Measurements from ENCODE around the gene PLCB2.
A peak's percentile ranks its signal among the peaks of the same experiment; 100 is the strongest.

Gene PLCB2

DNA sequence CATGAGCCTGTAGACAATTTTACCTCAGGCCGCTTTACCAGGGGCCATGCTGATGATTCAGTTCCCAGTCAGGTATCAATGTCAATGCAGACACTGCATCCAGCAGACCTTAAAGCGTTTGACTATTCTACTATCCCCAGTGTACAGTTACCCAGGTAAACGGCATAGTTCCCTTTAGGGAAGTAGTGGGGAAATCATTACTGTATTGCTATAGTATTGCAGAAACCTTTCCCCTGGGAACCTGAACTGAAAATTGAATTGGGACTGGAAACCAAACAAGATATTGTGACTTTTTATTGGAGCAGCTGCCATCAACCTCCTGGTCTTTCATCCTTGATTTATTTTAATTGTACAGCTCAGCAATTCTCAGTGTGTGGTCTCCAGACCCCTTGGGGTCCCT, 9.2 kb upstream of the PLCB2 start:
- Histone ChIP-seq H3F3A (ENCODE audit: low read depth) (no peaks in the 10 kb centered on the region), H3K27me3 (ENCODE audit: insufficient read depth, low read length, poor library complexity, severe bottlenecking) (no peaks in the 10 kb centered on the region), H4K20me1 (ENCODE audit: insufficient read depth, low read length, poor library complexity, severe bottlenecking) (no peaks in the 10 kb centered on the region), H3K9me3 (ENCODE audit: insufficient read depth, low read depth, low read length) (no peaks in the 10 kb centered on the region), H3K9me2 (replicated peaks; ENCODE audit: low read depth, low read length) (no peaks in the 10 kb centered on the region), H3K4me2 (ENCODE audit: low read depth, low read length, poor library complexity, severe bottlenecking) (no peak overlapping the region), H2AFZ (ENCODE audit: low read length) (no peak overlapping the region), H3K36me3 (ENCODE audit: insufficient read depth, low read length) (no peaks in the 10 kb centered on the region), H3K4me1 (ENCODE audit: insufficient read depth, low read length, poor library complexity, severe bottlenecking) (peaks cover 22% of the 10 kb centered on the region), H3K4me3 (ENCODE audit: low read length, poor library complexity, severe bottlenecking) (no peak overlapping the region), H3K9ac (ENCODE audit: low read depth, low read length, poor library complexity, severe bottlenecking) (no peak overlapping the region), H3K79me2 (ENCODE audit: insufficient read depth, low read length) (no peaks in the 10 kb centered on the region)
- TF ChIP-seq, protein P1, sequence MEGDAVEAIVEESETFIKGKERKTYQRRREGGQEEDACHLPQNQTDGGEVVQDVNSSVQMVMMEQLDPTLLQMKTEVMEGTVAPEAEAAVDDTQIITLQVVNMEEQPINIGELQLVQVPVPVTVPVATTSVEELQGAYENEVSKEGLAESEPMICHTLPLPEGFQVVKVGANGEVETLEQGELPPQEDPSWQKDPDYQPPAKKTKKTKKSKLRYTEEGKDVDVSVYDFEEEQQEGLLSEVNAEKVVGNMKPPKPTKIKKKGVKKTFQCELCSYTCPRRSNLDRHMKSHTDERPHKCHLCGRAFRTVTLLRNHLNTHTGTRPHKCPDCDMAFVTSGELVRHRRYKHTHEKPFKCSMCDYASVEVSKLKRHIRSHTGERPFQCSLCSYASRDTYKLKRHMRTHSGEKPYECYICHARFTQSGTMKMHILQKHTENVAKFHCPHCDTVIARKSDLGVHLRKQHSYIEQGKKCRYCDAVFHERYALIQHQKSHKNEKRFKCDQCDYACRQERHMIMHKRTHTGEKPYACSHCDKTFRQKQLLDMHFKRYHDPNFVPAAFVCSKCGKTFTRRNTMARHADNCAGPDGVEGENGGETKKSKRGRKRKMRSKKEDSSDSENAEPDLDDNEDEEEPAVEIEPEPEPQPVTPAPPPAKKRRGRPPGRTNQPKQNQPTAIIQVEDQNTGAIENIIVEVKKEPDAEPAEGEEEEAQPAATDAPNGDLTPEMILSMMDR (conservative IDR thresholded peaks at IDR 0.05; ENCODE audit: low read length) = no peak
- no peak for TF ChIP-seq EZH2phosphoT487 (IDR thresholded peaks at IDR 0.05; ENCODE audit: borderline replicate concordance)

DNA sequence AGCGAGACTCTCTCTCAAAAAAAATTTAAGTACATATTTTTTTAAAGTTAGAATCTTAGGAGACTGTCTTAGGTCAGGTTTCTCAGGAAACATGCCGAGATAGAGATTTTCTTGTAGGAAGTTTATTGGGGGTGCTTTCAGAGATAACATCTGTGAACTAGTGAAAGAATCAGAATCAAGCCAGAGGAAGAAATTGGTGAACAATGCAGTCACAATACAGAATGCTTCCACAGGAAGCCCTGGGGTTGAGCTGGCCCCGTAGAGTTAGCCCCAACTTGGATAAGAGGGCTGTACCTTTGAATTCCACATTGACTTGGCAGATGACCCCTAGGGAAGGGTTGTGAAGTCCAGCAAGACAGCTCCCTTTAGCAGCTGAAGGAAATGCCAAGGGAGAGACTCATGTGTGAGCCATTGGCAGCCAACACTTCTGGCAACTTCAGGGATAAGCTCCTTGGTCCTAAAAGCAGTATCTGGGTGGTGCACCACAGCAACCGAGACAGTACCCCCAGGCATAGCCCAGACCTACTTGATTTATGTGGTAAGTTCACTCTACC, 7.1 kb upstream of the PLCB2 start:
- H3K79me2 ChIP-seq (ENCODE audit: insufficient read depth, low read length) = no peaks in the 10 kb centered on the region
- H4K20me1 ChIP-seq (ENCODE audit: insufficient read depth, low read length, poor library complexity, severe bottlenecking) = no peaks in the 10 kb centered on the region
- no peaks in the 10 kb centered on the region for H3K27me3 ChIP-seq (ENCODE audit: insufficient read depth, low read length, poor library complexity, severe bottlenecking)
- H3K9ac ChIP-seq (ENCODE audit: low read depth, low read length, poor library complexity, severe bottlenecking) = no peak overlapping the region
- no peaks in the 10 kb centered on the region for H3K9me3 ChIP-seq (ENCODE audit: insufficient read depth, low read depth, low read length)
- no peak overlapping the region for H2AFZ ChIP-seq (ENCODE audit: low read length)
- H3K9me2 ChIP-seq (replicated peaks; ENCODE audit: low read depth, low read length) = no peaks in the 10 kb centered on the region
- H3K36me3 ChIP-seq (ENCODE audit: insufficient read depth, low read length) = no peaks in the 10 kb centered on the region
- TF ChIP-seq EZH2phosphoT487 (IDR thresholded peaks at IDR 0.05; ENCODE audit: borderline replicate concordance) = no peak
- TF ChIP-seq, protein P1 (conservative IDR thresholded peaks at IDR 0.05; ENCODE audit: low read length) = no peak
- H3K4me1 ChIP-seq (ENCODE audit: insufficient read depth, low read length, poor library complexity, severe bottlenecking) = peaks cover 26% of the 10 kb centered on the region
- H3K4me2 ChIP-seq (ENCODE audit: low read depth, low read length, poor library complexity, severe bottlenecking) = no peak overlapping the region
- H3F3A ChIP-seq (ENCODE audit: low read depth) = no peaks in the 10 kb centered on the region
- no peak overlapping the region for H3K4me3 ChIP-seq (ENCODE audit: low read length, poor library complexity, severe bottlenecking)

GRCh38 chr15:40313531-40314398, 6.0 kb upstream of the PLCB2 start:
- H3K36me3 ChIP-seq (ENCODE audit: insufficient read depth, low read length) = no peaks in the 10 kb centered on the region
- H3F3A ChIP-seq (ENCODE audit: low read depth) = no peaks in the 10 kb centered on the region
- no peaks in the 10 kb centered on the region for H3K27me3 ChIP-seq (ENCODE audit: insufficient read depth, low read length, poor library complexity, severe bottlenecking)
- H3K4me2 ChIP-seq (ENCODE audit: low read depth, low read length, poor library complexity, severe bottlenecking) = peak overlapping the region; percentile 69
- peak overlapping the region; percentile 68; the same call in 1 of the 2 replicates for H2AFZ ChIP-seq (ENCODE audit: low read length)
- peak overlapping the region; percentile 54 for H3K4me3 ChIP-seq (ENCODE audit: low read length, poor library complexity, severe bottlenecking)
- TF ChIP-seq EZH2phosphoT487 (IDR thresholded peaks at IDR 0.05; ENCODE audit: borderline replicate concordance) = no peak
- TF ChIP-seq, protein P1 (conservative IDR thresholded peaks at IDR 0.05; ENCODE audit: low read length) = no peak
- no peaks in the 10 kb centered on the region for H3K9me3 ChIP-seq (ENCODE audit: insufficient read depth, low read depth, low read length)
- peak overlapping the region; percentile 57 for H3K9ac ChIP-seq (ENCODE audit: low read depth, low read length, poor library complexity, severe bottlenecking)
- H3K4me1 ChIP-seq (ENCODE audit: insufficient read depth, low read length, poor library complexity, severe bottlenecking) = peaks cover 36% of the 10 kb centered on the region
- H3K79me2 ChIP-seq (ENCODE audit: insufficient read depth, low read length) = no peaks in the 10 kb centered on the region
- no peaks in the 10 kb centered on the region for H4K20me1 ChIP-seq (ENCODE audit: insufficient read depth, low read length, poor library complexity, severe bottlenecking)
- H3K9me2 ChIP-seq (replicated peaks; ENCODE audit: low read depth, low read length) = no peaks in the 10 kb centered on the region

Measured in Loucy (cell line).